LNCaP clone FGC (cell line): ENCODE data around the gene NPIPB8.
"Not testable (repeated sequence)": the region's sequence is repeated elsewhere in the genome, so short reads cannot be mapped to it uniquely, and the experiment has no call there.

Experiments used
- DNase-seq: peaks from one replicate; pipeline ENCODE4 v3.0.0-alpha.2; 2011; ENCODE audit warnings: low read depth
- H3K4me3 ChIP-seq: 2 replicates; pipeline ENCODE4 v1.5.1; 2011; ENCODE audit warnings: mild to moderate bottlenecking, low read depth, low read length, control low read depth
- TF ChIP-seq, protein P1 (sequence below): IDR thresholded peaks from 2 replicates; pipeline ENCODE4 v1.5.1; 2012; ENCODE audit warnings: mild to moderate bottlenecking; ENCODE audit not compliant: control insufficient read depth, insufficient read depth; ENCODE audit errors: extremely low read depth

The NPIPB8 gene

DNA sequence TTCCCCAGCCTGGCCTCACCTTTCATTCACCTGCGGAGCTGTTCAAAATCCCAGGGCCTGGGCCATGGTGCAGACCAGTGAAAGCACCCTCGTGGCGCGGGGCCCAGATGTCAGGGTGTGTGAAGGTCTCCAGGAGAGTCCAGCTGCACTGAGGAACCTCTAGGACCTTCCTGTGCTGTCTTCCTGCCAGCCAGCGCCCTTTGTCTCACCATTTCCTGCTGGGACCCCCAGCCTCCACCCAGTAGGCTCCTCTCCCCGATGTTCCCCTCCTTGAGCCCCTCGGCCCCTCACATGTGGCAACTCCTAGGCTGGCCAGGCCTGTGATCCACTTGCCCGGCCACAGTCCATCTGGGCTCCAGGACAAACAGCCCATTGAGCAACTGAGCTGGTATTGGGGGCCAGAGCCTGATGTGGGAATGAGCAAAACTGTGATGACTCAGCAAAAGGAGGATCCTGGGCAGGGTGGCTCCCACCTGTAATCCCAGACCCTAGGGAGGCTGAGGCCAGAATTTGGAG is 41.7 kb upstream of the NPIPB8 start:
- TF ChIP-seq, protein P1, sequence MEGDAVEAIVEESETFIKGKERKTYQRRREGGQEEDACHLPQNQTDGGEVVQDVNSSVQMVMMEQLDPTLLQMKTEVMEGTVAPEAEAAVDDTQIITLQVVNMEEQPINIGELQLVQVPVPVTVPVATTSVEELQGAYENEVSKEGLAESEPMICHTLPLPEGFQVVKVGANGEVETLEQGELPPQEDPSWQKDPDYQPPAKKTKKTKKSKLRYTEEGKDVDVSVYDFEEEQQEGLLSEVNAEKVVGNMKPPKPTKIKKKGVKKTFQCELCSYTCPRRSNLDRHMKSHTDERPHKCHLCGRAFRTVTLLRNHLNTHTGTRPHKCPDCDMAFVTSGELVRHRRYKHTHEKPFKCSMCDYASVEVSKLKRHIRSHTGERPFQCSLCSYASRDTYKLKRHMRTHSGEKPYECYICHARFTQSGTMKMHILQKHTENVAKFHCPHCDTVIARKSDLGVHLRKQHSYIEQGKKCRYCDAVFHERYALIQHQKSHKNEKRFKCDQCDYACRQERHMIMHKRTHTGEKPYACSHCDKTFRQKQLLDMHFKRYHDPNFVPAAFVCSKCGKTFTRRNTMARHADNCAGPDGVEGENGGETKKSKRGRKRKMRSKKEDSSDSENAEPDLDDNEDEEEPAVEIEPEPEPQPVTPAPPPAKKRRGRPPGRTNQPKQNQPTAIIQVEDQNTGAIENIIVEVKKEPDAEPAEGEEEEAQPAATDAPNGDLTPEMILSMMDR = no peak
- no peak overlapping the region for H3K4me3 ChIP-seq
- DNase-seq = no peak

DNA sequence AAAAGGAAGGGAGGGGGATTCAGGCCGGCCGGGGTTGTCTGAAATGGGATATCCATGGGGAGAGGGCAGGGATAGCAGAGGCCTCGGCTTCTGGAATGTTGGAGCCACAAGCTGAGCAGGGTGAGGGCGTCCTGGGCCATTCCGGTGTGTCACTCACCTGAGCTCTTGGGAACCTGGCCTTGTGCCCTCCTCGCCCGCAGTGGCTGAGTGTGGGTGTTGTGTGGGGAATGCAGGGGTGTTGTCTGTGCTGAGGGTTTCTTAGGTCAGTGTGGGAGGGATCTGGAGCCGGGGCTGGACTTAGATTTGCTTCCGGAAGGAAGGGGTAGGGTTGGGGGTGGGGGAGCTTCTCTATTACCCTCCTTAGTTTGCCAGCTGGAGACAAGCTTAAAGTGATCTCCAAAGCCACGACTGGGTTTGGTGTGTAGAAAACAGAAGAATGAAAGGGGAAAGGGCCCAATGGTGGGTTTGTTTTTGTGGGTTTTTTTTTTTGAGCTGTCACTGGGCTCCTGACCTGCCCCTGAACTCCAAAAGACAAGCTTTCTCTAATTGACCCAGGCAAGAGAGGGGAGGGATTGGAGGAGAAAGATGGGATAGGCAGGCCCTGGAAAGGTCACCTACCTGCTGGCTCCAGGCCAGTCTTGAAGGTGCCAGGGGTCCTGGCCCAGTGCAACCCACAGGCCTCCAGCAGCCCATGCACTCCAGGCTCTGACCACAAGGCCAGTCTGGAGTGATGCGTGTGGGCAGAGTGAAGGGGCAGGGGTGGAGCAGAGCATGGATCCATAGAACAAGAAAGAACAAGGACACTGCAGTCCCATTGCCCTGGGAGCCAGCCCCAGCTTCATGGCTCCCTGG is 40.8 kb upstream of the NPIPB8 start, which contains the start of gene SULT1A2:
Gene SULT1A2 (minus strand): TSS at position 211 of the 852 bp plus-strand sequence. CDS start 1,120 bp downstream, outside the sequence.
- H3K4me3 ChIP-seq = no peak within 1 kb of the TSS
- TF ChIP-seq, protein P1 = no peak
- no peak for DNase-seq

DNA sequence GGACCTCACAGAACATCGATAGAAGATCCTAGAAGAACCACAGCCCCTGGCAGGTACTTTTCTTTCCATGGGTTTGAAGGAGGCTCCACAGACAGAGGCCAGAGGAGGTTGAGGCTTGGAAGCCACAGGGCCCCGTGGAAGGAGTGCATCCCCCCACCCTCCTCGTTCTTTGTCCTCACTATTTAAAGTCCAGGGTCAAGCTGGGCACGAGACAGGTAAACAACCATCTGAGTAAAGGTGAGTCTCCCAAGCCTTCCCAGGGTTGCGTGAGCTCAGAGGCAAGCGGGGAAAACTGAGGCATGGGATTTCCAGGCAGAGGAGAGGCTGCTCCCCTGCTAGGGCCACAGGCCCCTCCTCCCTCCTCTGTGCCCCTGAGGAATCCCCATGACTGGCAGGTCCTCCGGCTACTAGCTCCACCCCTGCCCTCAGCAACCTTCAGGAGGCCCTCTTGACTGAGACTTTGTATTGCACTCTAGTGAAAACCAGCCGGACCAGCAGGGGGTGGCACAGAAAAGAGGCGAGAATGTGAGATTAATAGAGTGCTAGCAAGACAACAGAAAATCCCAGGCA is 40.1 kb upstream of the NPIPB8 start:
- DNase-seq = no peak

DNA sequence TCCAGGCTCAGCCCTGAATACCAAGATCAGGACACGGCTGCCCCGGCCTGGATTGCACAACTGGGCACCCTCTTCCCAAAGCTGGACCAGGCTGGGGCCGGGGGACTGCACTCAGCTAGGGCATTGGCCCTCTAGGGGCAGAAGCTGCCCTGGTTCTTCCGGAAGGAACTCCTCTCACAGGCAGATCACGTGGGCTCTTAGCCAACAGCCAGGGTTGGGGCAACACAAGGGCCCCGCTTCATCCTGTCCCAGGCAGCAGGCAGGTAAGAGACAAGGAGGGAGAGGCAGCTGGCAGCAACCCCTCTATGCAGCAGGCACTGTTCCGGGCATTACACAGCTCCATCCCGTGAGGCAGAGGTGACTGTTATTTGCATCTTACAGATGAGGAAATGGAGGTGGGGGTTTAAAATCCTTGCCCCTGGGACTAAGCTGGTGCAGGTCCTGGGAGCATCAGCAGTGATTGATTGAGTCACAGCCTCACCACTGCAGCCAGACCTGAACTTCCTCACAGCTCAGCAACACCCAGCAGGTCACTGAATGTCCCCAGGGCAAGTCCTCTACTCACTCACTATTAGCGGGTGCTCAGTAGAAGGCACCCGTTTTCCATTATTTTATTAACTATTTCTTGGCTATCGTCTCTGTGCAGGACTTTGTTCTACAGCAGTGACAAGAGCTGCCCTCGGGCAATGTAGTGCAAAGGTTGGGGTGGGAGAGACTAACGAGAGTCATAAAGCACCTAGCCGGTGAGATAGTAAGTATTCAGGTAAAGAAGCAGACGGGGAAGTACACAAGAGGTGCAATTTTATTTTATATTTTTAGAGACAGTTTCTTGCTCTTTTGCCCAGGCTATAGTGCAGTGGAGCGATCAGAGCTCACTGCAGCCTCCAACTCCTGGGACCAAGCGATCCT is 38.2 kb upstream of the NPIPB8 start:
- H3K4me3 ChIP-seq, DNase-seq: not testable (repeated sequence)

More for the DNA sequence above, 40.1 kb upstream of the NPIPB8 start:
- no peak overlapping the region for H3K4me3 ChIP-seq
- TF ChIP-seq, protein P1 = 0 out of 2 replicates have a peak, but pooled peaks have one; percentile 7

DNA sequence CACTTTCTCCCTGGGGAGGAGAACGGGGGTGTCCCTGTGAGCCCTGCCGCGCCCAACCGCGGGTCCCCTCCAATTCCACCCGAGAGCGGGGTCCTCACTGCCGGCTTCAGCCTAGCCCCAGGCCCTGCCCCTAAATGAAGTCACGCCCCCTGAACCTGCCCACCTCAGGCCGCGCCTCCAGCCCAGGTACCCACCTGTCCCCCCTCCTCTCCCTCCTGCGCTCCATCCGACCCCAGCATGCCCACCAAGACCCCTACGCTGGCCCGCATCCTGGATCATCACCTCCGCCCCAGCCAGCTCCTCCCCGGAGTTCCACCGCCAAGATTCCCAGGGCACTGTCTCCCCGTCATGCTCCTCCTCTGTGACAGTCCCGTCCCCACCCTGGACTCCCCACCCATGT is 36.9 kb upstream of the NPIPB8 start:
- not testable (repeated sequence) for DNase-seq, H3K4me3 ChIP-seq

DNA sequence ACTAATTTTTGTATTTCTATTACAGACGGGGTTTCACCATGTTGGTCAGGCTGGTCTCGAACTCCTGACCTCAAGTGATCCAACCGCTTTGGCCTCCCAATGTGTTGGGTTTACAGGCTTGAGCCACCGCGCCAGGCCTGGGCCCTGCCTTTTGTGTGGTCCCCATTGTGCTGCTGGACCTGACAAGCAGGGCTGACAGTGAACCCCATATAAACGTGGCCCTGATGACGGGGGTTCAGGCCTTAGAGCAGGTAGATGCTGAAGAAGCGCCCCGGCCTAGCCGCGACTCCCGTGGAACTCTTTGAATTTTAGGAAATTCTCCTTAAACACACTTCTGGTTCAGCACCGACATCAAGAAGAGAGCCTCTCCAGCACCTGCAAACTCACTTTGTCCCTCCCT is 36.3 kb upstream of the NPIPB8 start:
- H3K4me3 ChIP-seq, DNase-seq: not testable (repeated sequence)

DNA sequence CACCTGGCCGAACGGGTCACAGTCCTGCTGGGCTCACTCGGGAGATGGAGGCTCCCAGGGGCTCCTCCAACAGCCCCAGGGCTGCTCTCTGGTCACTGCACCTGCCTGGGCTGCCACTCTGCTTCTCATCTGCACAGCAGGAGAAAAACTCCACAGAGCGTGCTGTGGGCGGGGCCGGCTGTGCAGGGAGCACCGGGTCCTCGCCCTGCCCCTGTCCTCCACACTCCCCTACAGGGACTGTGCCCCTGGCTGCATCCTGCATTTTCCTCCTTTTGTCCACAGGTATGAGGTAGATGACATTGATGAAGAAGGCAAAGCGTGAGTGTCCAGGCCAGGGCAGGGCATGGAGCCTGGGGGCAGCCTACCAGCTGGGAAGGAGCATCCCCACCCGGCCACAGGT is 35.8 kb upstream of the NPIPB8 start:
- not testable (repeated sequence) for H3K4me3 ChIP-seq, DNase-seq

DNA sequence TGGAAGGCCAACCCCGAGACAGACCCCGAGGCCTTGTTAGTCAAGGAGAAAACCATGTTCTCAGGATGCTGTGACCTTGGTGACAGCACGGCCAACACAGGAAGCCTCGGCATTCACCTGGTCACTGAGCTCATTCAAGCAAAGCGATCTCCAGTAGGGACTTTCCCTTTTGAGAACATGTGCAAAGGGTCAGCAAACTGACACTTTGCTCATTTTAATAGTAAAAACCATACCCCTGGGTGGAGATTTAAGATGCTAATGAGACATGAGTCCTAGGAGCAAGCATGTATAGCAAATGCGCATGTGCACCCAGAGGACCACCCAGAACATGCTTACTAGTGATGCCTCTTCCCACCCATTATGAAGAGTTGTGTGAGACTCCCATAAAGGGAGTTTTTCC is 35.3 kb upstream of the NPIPB8 start:
- no peak for DNase-seq
- H3K4me3 ChIP-seq = no peak overlapping the region
- TF ChIP-seq, protein P1 = no peak
